GM04503 (cell line): ENCODE results near the gene MTRF1.

Source experiments
- DNase-seq: peaks from one replicate; pipeline ENCODE4 v3.0.0-alpha.2; 2012; ENCODE audit warnings: low read depth

The MTRF1 gene, protein sequence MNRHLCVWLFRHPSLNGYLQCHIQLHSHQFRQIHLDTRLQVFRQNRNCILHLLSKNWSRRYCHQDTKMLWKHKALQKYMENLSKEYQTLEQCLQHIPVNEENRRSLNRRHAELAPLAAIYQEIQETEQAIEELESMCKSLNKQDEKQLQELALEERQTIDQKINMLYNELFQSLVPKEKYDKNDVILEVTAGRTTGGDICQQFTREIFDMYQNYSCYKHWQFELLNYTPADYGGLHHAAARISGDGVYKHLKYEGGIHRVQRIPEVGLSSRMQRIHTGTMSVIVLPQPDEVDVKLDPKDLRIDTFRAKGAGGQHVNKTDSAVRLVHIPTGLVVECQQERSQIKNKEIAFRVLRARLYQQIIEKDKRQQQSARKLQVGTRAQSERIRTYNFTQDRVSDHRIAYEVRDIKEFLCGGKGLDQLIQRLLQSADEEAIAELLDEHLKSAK

DNA sequence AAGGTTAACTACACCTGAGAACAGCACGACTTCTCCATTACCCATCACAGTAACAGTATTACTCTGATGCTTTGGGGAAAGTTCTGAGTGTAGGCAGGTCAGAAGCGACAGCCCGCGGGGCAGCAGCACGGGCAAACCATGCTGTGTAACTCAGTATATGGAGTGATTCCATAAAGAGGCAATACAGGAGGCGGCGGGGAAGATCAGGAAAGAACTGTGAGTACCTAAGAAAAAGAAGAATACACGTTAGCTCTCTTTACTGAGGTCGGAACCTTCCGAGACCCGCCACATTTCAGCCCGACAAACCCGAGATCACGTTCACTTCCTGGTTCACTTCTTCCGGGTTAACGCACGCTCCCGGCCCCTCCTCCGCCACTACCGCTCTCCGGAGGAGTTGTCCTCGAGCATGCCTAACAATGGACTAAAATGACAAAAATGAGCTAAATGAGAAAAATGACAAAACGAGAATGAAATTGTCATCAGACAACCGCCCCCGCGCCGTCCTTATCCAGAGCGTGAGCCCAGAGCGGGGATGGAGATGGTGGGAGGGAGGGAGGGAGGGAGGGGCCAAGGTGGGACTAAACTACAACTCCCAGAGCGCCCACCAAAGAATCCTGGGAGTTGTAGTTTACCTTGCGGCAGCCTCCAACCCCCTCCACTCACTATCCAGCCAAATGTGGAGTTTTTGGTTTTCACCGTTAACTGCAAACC is at the start of gene MTRF1:
Gene MTRF1, minus strand, starts transcription at position 316 of the 711 bp plus-strand sequence. CDS start 2,669 bp downstream, outside the sequence.
- DNase-seq = peak; percentile 51

DNA sequence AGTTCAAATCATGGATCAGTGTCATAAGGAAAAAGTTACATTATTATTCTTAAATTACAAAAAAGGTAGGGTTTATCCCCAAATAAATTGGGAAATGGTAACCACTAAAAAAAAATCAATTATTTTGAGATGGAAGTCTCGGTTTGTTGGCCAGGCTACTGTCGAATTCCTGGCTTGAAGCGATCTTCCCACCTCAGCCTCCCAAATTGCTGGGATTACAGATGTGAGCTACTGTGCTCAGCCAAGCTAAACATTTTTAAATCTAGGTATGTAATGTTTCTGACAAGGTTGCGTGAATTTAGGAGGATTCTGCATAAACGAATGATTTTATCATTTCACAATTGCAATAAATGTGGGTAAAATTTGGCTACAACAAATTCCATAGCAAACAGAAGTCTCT is 49.7 kb upstream of the MTRF1 start:
- DNase-seq = no peak

DNA sequence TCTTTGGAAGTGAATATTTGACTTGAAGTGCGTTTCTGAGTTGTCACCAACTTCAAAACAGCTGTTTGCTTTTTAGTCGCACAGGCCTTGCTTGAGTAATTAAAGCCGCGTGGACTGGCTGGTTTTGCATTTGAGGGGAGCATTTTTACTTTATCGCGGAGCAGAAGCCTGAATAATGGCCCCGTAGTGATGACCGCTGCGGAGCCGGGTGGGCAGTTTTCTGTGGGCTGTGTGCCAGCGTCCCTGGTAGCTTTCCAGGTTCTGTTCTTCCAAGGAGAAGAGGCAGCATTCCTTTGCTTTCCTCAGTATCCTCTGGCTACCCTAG is 48.8 kb upstream of the MTRF1 start:
- no peak for DNase-seq

DNA sequence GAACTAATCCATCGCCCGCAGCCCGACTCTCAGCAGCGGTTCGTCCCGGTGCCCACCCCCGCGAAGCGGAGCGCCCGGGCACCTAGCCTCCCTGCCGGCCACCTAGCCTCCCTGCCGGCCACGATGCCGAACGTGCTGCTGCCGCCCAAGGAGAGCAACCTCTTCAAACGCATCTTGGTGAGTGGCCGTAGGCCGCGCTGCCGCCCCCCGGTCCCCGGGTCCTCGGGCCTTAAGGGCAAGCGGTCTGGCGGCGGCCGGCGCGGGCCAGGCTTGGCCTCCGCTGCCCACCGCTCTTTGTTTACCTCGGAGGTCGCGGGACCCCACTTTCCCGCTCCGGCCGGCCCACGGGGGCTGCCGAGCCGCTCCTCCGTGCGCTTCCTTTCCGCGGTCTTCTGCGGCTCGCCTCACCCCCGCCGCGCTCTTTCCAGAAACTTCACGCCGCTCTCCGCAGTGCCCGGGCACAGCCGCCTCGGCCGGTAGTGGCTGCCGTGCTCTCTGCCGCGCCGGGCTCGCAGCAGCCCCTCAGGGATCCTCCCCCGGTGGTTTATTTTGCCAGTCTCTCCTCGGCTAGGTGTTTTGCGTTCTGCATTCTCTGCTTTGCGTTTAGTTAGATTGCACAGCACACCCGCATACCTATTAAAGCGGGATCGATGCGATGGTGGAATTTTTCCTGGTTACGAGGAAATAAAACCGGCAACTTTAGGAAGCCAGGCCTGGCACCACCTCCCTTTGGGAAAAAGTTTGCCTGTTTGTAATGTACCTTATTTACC is 48.2 kb upstream of the MTRF1 start:
- DNase-seq = no peak

DNA sequence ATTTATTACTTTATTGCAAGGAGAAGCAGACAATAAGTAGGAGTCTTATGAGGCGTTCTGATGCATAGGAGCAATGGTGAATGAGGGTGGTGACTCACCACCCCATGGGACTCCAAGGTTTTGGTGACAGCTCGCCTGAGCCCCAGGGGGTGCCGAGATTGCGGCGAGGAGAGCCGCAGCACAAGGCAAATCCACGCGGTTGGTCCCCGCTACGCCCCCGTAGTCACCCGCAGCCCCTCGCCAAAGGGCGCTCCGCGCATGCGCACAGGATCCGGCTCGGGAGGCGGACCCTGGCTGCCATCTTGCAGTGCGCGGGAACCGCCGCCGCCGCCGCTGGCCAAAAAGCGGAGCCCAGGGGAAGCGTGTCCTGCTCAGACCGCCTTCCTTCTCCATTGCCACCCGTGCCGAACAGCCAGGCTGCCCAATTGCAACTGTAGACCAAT is 47.6 kb upstream of the MTRF1 start, which contains the start of gene NAA16:
Gene NAA16, plus strand, starts transcription at position 305 of the 443 bp plus-strand sequence. CDS start 262 bp downstream, outside the sequence.
- DNase-seq = peak; percentile 46

DNA sequence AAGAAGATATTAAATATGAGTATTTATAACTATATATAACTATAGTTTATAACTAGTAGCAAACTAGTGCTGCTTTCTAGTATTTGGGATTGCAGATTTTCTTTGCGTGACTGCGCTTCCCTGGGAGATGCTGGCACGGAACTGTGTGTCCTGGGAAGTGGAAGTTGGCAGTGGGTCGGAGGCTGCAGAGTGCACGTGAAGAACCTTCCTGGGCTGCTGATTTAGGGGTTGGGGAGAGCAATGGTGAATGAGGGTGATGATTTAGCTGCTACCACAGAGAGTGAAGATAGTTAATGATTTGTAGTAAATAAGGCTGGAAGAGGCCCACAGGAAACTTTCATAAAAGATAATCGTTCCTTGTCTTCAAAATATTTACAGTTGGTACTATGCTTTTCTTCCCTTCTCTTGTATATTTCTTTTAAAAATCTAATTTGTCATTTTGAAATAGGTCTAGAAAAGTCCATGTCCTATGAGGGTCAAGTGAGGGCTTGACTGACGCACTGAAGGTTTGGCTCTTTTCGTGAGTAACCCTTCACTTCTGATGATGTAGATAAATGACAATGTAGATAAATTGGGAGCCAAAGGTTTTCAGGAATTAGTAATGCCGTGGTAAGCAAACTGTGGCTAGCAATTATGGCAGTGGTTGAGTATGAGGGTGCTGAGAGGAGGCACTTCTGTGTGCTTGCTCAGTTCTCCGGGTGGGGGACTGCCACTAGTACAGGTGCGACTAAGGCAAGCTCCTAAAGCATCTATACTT is 44.7 kb upstream of the MTRF1 start:
- DNase-seq = no peak

DNA sequence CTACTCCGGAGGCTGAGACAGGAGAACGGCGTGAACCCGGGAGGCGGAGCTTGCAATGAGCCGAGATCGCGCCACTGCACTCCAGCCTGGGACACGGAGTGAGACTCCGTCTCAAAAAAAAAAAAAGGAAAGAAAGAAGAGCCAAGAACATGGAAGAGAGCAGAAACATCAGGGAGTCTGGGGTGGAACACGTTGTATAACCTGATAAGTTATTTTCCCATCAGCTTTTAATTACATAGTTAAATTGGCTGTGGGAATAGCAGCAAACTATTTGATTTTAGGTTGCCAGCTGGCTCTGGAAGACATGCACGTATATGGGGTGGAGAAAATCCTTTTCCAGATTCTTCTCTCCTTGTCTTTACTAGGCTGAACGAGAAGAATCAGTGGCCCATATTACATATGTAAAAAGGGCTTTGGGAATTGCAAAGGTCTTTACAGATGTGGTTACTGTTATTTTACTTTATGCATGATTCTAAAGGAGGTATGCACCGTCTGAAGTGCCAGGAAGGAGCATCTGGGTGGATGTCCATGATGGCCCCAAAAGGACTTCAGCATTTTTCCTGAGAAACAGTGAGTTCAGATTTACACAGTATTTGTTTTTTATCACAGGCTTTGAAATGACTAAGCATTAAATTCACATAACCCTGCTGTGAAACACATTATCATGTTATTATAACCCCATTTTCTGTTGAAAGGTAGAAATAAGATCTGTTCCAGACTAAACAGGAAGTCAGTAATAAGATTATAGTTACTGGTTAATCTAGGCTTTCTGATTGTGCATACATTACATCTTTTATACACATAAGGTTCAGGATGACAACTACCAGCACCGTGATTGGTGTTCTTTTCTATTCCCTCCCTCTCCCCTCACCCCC is 43.1 kb upstream of the MTRF1 start:
- no peak for DNase-seq

DNA sequence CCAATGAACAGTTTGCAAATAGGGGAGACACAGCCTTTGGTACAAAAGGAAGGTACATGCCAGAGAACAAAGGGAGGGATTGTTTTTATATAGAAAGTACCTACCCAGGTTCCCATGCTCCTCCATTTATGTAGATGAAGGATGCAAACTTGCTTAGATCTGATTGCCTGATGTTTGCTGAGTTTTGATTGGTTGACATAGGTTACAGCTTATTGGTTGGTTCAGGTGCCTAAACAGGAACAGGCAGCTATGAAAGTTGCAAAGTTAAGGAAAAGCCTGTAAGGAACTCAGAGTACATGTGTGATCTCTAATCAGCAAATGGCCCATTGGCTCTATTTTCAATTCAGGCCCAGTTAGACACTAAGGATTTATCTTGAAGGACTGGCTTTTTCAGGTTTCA is 41.2 kb upstream of the MTRF1 start:
- DNase-seq = no peak

DNA sequence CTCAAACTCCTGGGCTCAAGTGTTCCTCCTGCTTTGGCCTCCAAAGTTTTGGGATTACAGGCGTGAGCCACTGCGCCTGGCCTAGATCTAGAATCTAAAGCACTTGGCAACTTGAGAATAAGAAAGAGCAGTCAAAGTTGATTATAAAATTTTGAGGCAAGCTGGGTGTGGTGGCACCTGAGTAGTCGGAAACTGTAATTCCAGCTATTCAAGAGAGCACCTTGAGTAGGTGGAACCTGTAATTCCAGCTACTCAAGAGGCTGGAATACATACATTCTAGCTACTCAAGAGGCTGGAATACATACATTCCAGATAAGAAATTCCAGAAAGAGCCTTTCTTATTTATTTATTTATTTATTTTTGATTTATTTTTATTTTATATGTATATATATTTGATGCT is 39.4 kb upstream of the MTRF1 start:
- DNase-seq = no peak

DNA sequence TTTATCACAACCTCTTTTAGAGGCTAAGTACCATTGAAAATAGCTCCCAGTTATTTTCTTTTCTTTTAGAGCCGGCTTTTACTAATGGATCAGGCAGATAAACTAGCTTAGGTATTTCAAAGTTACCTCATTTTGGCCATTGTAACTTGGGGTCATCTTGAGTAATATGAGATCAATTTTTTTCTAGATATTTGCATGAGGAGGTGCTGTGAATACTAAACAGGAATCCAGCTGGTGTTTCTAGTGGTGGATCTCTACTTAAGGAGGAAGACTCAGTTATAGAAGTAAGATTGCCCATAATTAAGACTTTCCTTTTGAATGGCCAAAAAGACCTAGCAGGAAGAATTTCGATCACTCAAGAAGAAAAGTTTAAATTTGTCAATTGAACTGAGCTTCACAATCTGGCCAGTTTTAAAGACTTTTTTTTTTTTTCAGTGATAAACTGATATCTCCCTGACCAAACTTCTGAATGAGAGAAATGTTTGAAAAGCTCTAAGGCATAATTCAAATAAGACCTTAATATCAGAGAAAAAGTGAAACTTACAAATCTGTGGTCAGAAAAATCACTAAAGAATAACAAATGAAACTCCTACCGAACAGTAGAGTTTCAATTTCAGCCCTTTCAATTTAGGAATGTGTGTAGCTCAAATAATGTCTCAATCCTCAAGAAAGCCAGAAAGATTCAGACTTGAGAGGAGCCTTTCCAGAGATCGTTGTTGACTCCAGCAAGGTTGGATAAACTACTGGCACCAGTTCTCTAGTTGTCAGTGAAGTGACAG is 36.1 kb upstream of the MTRF1 start:
- no peak for DNase-seq

DNA sequence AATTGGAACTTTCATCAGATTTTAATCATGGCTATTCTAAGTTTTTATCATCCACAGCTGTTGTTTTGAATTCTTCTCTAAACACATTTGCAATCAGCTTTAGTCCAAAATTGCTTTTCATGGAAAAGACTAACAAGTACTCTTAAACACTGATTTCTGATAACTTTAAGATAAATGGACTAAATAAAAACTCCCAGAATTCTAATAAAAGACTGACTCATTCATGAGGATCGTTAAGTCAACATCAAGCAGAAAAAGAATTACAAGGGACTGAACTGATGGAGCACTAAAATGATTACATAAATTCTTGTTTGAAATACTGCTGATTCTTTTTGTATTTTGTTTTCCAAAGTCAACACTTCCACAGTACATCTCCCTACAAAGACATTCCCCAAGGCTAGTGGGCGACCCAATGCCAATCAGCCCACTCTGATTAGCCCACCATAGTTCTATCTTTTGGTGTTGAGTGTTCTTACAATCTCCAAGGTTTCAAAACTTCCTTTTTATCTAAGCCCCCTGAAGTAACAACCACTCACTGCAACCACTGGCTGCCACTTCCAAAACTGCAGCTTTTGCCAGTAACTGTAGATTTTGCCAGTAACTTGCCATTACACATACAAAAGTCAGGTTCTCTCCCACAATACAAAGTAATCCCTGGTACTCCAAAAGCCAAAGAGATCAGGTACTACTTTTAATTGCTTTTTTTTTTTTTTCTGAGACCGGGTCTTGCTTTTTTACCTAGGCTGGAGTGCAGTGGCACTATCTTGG is 33.7 kb upstream of the MTRF1 start:
- DNase-seq = no peak

DNA sequence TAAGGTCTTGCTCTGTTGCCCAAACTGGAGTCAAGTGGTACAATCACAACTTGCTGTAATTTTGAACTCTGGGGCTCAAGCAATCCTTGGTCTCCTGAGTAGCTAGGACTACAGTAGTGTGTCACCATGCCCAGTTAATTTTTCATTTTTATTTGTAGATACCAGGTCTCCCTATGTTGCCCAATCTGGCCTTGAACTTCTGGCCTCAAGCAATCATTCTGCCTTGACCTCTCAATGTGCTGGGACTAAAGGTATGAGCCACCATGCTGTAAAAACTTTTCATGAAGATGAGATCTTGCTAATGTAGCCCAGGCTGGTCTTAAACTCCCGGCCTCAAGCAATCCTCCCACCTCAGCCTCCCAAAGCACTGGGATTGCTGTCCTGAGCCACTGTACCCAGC is 32.6 kb upstream of the MTRF1 start:
- no peak for DNase-seq

DNA sequence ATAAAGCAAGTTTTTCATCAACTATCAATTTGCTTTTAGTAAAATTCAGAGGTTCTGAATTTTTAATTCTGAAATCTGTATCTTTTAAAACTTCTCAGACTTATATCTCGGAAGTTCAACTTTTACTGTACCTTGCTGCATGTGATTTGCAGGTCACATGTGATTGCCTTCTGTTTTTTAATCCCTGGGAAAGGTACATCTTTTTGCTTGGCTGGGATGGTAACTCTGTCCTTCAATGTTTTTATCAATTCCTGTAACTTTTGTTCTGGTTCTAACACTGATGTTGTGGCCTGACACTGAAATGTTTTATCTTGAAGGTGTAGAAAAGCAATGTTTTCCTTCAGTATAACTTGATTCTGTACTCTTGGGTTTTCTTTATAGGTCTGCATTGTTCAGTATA is 31.5 kb upstream of the MTRF1 start:
- no peak for DNase-seq

DNA sequence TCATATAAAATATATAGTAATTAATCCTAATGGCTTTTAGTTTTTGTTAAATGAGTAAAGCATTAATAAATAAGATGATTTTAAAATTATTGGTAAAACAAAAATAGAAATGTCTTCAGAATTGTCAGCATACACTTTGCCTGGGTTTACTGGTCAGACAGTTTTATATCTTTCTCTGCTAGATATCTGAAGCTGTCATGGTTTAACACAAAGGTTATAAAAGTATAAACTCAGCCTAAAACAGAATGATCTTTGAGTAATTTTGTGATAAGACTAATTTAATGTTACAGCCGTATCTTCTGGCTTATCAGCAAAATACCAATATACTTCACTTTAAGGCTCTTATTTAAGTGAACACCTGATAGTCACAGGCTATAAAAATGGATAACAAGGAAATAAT is 29.9 kb upstream of the MTRF1 start:
- DNase-seq = no peak

DNA sequence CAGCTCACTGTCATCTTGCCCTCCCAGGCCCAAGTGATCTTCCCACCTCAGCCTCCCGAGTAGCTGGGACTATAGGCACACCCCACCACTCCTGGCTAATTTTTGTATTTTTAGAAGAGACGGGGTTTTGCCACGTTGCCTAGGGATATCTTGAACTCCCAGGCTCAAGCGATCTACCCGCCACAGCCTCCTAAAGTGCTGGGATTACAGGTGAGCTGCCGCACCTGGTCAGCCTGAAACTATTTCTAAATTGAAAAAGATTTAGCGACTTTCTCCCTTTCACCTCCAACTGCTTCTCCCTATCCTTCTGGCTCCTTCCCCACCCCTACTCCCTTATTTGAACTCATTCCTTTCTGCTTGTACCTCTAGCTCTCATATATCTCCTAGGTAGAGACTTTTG is 27.9 kb upstream of the MTRF1 start:
- no peak for DNase-seq

DNA sequence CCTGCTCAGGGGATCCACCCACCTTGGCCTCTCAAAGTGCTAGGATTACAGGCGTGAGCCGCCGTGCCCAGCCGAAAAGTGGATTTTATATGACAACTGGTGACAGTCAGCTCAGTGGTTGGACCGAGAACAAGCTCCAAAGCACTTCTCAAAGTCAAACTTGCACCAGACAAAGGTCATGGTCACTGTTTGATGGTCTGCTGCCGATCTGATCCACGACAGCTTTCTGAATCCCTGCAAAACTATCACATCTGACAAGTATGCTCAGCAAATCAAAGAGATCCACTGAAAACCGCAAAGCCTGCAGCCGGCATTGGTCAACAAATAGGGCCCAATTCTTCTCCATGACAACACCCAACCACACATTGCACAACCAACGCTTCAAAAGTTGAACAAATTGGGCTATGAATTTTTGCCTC is 26.1 kb upstream of the MTRF1 start:
- DNase-seq = no peak

DNA sequence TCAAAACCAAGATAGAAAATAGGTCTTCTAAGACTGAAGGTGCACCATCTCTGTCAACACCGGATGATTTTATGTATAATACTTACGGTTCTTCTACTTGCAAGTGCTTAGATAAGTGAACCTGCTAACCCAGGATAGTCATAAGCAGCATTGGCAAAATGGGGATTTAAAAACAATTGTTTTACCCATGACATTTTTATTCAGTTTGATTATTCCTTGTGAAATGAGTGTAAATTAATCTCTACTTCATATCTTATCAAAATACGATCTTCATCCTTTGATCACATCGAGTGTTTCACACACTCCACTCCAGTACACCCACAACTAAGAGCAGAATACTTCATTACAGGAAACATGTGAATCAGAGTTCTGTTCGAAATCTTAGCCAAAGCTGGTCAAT is 23.0 kb upstream of the MTRF1 start:
- DNase-seq = no peak

DNA sequence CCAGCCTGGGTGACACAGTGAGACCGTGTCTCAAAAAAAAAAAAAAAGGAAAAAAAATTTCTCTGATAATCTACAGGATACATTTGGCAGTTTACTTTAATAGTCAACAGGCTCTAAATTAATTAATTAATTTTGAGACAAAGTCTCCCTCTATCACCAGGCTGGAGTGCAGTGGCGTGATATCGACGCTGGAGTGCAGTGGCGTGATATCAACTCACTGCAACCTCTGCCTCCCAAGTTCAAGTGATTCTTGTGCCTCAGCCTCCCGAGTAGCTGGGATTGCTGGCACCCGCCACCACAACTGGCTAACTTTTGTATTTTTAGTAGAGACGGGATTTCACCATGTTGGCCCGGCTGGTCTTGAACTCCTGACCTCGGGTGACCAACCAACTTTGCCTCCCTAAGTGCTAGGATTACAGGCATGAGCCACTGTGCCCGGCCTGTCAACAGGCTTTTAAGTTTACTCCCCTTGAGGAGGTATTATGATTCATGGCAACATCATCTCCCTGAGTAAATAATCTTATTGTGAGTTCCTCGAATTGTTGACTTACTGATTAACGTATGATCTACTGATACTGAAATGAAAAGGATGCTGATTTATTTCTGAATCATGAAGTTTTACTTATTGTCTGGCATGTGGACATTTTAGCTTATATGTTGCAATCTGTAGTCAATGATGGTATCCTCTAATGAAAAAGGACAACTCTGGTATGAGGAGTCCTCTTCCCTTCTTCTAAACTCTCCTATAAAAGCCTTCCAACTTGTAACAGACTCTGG is 21.3 kb upstream of the MTRF1 start:
- DNase-seq = peak; percentile 87
